OCI-LY1 (cell line): Measurements from ENCODE around the gene ATAD3C.

ENCODE experiments used
- CTCF ChIP-seq: fragments of 200-600 bp; sonication (generic), shearing (Covaris generic); IDR thresholded peaks from 2 replicates; pipeline ENCODE4 v1.5.1; 2017; ENCODE audit warnings: mild to moderate bottlenecking, antibody characterized with exemption, low read length, moderate library complexity, mixed read lengths
- EZH2 ChIP-seq: fragments of 200-600 bp; sonication (generic), shearing (Covaris generic); IDR thresholded peaks from 2 replicates; pipeline ENCODE4 v1.8.0; 2017; ENCODE audit warnings: borderline replicate concordance, mixed run types, mild to moderate bottlenecking, antibody characterized with exemption, low read length, moderate library complexity, mixed read lengths

- TF ChIP-seq CTCF (no peak), EZH2 (no peak)
Measured at GRCh38 chr1:1427106-1427819, 22.2 kb upstream of the ATAD3C start.
